Psoas muscle (tissue), 8 donors: ENCODE data around the gene MBTPS1. TPM values are rescaled to one million over a fixed set of nuclear protein-coding genes. Genes with fewer than 3 reads are reported as not detected.

Experiments used
- ATAC-seq, 4 donors: fragments of 200-7000 bp; cut with Tn5 transposase; one replicate each; pipeline ENCODE4 v1.9.1; 2020; ENCODE audit warnings: moderate library complexity in 3 of 4, mild to moderate bottlenecking in 2 of 4
- DNase-seq, 2 donors: peaks; one replicate each; pipeline ENCODE4 v3.0.0-alpha.2; 2020
- H3K27ac ChIP-seq: fragments of 200-600 bp; one replicate; pipeline ENCODE4 v1.8.0; 2022
- H3K27me3 ChIP-seq, 3 donors: fragments of 200-600 bp in 1 of 3; one replicate each; pipeline versions ENCODE4 v1.6.1 to v1.8.0; 2013 to 2022; ENCODE audit warnings: low read length in 2 of 3, mild to moderate bottlenecking in 2 of 3, moderate library complexity in 1 of 3; ENCODE audit not compliant: insufficient read depth in 3 of 3
- H3K36me3 ChIP-seq, 2 donors: fragments of 200-600 bp in 1 of 2; one replicate each; pipeline versions ENCODE4 v1.6.1 to v1.8.0; 2013 to 2022; ENCODE audit warnings: low read depth in 1 of 2, mild to moderate bottlenecking in 1 of 2, moderate library complexity in 1 of 2; ENCODE audit not compliant: insufficient read depth in 1 of 2
- H3K4me1 ChIP-seq: fragments of 200-600 bp; one replicate; pipeline ENCODE4 v1.8.0; 2022
- H3K4me3 ChIP-seq: fragments of 200-600 bp; one replicate; pipeline ENCODE4 v1.8.0; 2022; ENCODE audit warnings: mild to moderate bottlenecking
- H3K9me3 ChIP-seq: fragments of 200-600 bp; one replicate; pipeline ENCODE4 v1.8.0; 2022
- WGBS, 3 donors: extraction: QIAGEN DNeasy Blood & Tissue Kit; methylation state at CpG; one replicate each; pipeline versions ENCODE4 v1.1.6 to v1.1.7; 2013; 5-methylcytosine and 5-hydroxymethylcytosine counted together
- intact Hi-C, 2 donors: fragments of 100-400 bp; cut with DNase I; formaldehyde crosslinking; loops; one replicate each; pipeline versions ENCODE4 v1.11.0 to v1.14.2; 2022
- polyA plus RNA-seq, 3 donors: library from polyadenylated mRNA; stranded (reverse); fragments of 200-250 nt; gene quantifications; one replicate each; pipeline ENCODE4 v1.2.3, GENCODE V29; 2013
- total RNA-seq, 4 donors: library from RNA; stranded (reverse); fragmentation: NEBNext Ultra II Directional in 2 of 4; extraction: Animal tissue kit (Norgen Biotek cat#: 25700) in 2 of 4; gene quantifications; one replicate each; pipeline versions ENCODE4 v1.2.1 to v1.2.4, GENCODE V29; 2021 to 2023
- TF ChIP-seq, protein P1 (sequence below): fragments of 200-600 bp; IDR thresholded peaks from one replicate; pipeline ENCODE4 v1.8.0; 2022; ENCODE audit warnings: antibody characterized with exemption
- donor health status: healthy with polysubstance abuse.
- donor health status: DM: no; HTN: no; CAD: no; lungs with moderate emphysema.
- donor health status: Bipolar disorder and iron deficiency.
- donor health status: healthy.
- donor health status: DM: yes; HTN: yes; CAD: no.
- donor health status: DM: no; HTN: no; CAD: no.
- donor health status: DM: no; HTN: no; CAD: no.
- donor health status: DM: yes; HTN: yes; CAD: no.

Gene MBTPS1
- total and polyA plus RNA-seq, 7 donors: 18.6 to 31.8 (median 28.8) TPM

- intact Hi-C loops: no loop called here
Observed at GRCh38 chr16:84153660-84154214, 37.0 kb upstream of the MBTPS1 start.

GRCh38 chr16:84150926-84151325, 34.2 kb upstream of the MBTPS1 start:
- peaks cover under 1% of the 10 kb centered on the region for H3K9me3 ChIP-seq
- H3K4me3 ChIP-seq: no peak overlapping the region
- H3K4me1 ChIP-seq: no peaks in the 10 kb centered on the region
- 67 to 77% (median 74%) methylated on average over 3 of the region's 3 CpGs for WGBS, 3 donors
- no peak overlapping the region for H3K27ac ChIP-seq
- ATAC-seq: no peak
- DNase-seq: no peak
- intact Hi-C loops: no loop called here
- no peaks in the 10 kb centered on the region for H3K27me3 ChIP-seq
- H3K36me3 ChIP-seq: no peaks in the 10 kb centered on the region
- TF ChIP-seq, protein P1, sequence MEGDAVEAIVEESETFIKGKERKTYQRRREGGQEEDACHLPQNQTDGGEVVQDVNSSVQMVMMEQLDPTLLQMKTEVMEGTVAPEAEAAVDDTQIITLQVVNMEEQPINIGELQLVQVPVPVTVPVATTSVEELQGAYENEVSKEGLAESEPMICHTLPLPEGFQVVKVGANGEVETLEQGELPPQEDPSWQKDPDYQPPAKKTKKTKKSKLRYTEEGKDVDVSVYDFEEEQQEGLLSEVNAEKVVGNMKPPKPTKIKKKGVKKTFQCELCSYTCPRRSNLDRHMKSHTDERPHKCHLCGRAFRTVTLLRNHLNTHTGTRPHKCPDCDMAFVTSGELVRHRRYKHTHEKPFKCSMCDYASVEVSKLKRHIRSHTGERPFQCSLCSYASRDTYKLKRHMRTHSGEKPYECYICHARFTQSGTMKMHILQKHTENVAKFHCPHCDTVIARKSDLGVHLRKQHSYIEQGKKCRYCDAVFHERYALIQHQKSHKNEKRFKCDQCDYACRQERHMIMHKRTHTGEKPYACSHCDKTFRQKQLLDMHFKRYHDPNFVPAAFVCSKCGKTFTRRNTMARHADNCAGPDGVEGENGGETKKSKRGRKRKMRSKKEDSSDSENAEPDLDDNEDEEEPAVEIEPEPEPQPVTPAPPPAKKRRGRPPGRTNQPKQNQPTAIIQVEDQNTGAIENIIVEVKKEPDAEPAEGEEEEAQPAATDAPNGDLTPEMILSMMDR: no peak

More at GRCh38 chr16:84153660-84154214, 37.0 kb upstream of the MBTPS1 start:
- H3K9me3 ChIP-seq: peaks cover 4% of the 10 kb centered on the region
- DNase-seq (no peak), ATAC-seq (no peak)
- H3K27me3 ChIP-seq: peaks cover 0 to 10% (median 3%) of the 10 kb centered on the region in 3 donors
- TF ChIP-seq, protein P1: no peak
- H3K27ac ChIP-seq: no peak overlapping the region
- WGBS, 3 donors: 46 to 63% (median 50%) methylated on average over 8 of the region's 8 CpGs
- H3K36me3 ChIP-seq: no peaks in the 10 kb centered on the region
- H3K4me1 ChIP-seq: no peaks in the 10 kb centered on the region
- H3K4me3 ChIP-seq: no peak overlapping the region

DNA sequence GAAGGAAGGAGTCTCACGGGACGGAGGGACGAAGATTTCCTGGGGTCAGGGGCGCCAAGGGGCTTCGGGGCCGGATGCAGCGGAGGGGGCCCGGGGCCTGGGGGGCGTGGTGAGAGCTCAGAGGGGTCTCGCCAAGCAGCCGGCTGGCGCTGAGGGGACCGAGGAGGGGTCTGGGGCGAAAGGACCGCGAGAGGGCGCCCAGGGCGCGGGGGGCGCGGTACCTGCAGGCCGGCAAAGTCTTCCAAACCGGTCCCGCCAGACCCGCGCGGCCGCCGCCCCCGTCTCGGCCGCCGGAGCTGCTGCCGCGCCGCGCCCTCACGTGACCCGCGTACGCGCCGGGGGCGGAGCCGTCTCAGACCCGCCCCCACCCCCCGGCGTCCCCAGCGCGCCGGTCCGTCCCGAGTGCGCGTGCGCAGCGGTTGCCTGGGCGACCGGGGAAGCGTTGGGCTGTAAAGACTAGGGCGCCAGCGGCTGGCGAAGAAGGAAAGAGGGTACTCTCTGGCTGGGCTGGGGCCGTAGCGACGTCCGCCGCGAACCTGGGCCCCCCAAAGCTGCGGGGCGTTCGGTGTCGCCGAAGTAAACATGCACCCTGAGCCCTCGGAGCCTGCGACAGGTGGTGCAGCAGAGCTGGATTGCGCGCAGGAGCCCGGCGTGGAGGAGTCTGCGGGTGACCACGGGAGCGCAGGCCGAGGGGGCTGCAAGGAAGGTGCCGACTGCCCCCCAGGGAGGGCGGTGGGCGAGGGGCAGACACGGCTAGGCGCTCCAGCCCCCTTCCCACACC, 28.3 kb upstream of the MBTPS1 start, which contains the start of the genes DNAAF1 and HSDL1:
TSS of gene DNAAF1 (plus strand) at position 450 of the 781 bp plus-strand sequence. CDS start at position 583, 133 bp downstream.
TSS of gene HSDL1 (minus strand) at position 319 of the 781 bp plus-strand sequence. CDS start 13,856 bp downstream, outside the sequence.
- no peaks in the 10 kb centered on the region for H3K9me3 ChIP-seq
- intact Hi-C loops: loop anchor here (2.0 to 5.0 kb wide), 3 partner anchors 30 to 43 kb away; no protein-coding TSS in a partner anchor
- no peaks in the 10 kb centered on the region for H3K27me3 ChIP-seq
- ATAC-seq (peak; percentile 94 to 98 (median 97)), DNase-seq (peak; percentile 92 to 95)
- peak within 1 kb of the TSS; percentile 95 for H3K4me3 ChIP-seq
- TF ChIP-seq, protein P1: no peak
- peak within 1 kb of the TSS; percentile 81 for H3K27ac ChIP-seq
- WGBS, 3 donors: 0% methylated on average over 45 to 89 of the region's 89 CpGs
- peaks cover 20% of the 10 kb centered on the region for H3K4me1 ChIP-seq
- no peaks in the 10 kb centered on the region for H3K36me3 ChIP-seq

GRCh38 chr16:84144209-84144858, 27.6 kb upstream of the MBTPS1 start:
- no peaks in the 10 kb centered on the region for H3K27me3 ChIP-seq
- intact Hi-C loops: loop anchor here (2.0 to 5.0 kb wide), 3 partner anchors 30 to 42 kb away; no protein-coding TSS in a partner anchor
- H3K36me3 ChIP-seq: no peaks in the 10 kb centered on the region
- H3K27ac ChIP-seq: peak overlapping the region; percentile 81
- DNase-seq: peak in 1 of 2 donors; percentile 25
- H3K4me3 ChIP-seq: peak overlapping the region; percentile 95
- TF ChIP-seq, protein P1: no peak
- H3K4me1 ChIP-seq: peaks cover 25% of the 10 kb centered on the region
- WGBS, 3 donors: 0 to 2% (median 1%) methylated on average over 36 to 39 of the region's 39 CpGs
- H3K9me3 ChIP-seq: no peaks in the 10 kb centered on the region
- peak; percentile 12 to 28 (median 16) for ATAC-seq
